HepG2 (cell line): Measurements from ENCODE around the gene ACSL3.

Experiments used
- POLR2A ChIP-seq, 2 experiments: IDR thresholded peaks; 2 replicates each; pipeline ENCODE4 v1.6.1; 2011; ENCODE audit warnings: low read depth in 2 of 2, low read length in 2 of 2, mild to moderate bottlenecking in 1 of 2, moderate library complexity in 1 of 2; ENCODE audit not compliant: insufficient read depth in 1 of 2
- SMARCC2 ChIP-seq: fragments of 450-650 bp; IDR thresholded peaks from 2 replicates; pipeline ENCODE4 v1.6.1; 2017; ENCODE audit warnings: antibody characterized with exemption, mild to moderate bottlenecking
- TF ChIP-seq, protein P1 (sequence below): sonication (generic); formaldehyde crosslinking; IDR thresholded peaks from 2 replicates; pipeline ENCODE4 v1.4.0; 2020; ENCODE audit warnings: missing genetic modification reagents, borderline replicate concordance
- TF ChIP-seq, protein P2 (sequence below): sonication (generic); formaldehyde crosslinking; IDR thresholded peaks from 2 replicates; pipeline ENCODE4 v1.4.0; 2020; ENCODE audit warnings: missing genetic modification reagents
- TF ChIP-seq, protein P3 (sequence below): IDR thresholded peaks from 2 replicates; pipeline ENCODE4 v1.6.1; 2012; ENCODE audit warnings: inconsistent platforms
- TF ChIP-seq, protein P4 (sequence below): sonication (generic); formaldehyde crosslinking; IDR thresholded peaks from 2 replicates; pipeline ENCODE4 v1.4.0; 2020; ENCODE audit warnings: missing genetic modification reagents

DNA sequence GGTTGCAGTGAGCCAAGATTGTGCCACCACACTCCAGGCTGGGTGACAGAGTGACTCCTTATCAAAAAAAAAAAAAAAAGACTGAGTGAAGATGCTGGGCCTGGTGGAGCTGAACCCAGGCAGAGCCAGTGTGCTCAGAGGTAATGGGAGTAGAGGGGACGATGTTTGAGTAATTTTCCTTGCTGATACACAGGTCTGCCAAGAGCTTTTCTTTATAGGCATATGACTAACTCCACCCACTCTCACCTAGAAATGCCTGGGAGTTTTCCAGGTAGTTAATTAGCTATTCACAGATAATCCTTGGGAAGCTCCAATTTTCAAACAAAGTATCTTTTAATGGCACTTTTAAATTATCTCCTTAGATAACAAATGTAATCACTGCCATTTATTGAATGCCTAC lies 33.4 kb upstream of the ACSL3 start:
- TF ChIP-seq, protein P1, sequence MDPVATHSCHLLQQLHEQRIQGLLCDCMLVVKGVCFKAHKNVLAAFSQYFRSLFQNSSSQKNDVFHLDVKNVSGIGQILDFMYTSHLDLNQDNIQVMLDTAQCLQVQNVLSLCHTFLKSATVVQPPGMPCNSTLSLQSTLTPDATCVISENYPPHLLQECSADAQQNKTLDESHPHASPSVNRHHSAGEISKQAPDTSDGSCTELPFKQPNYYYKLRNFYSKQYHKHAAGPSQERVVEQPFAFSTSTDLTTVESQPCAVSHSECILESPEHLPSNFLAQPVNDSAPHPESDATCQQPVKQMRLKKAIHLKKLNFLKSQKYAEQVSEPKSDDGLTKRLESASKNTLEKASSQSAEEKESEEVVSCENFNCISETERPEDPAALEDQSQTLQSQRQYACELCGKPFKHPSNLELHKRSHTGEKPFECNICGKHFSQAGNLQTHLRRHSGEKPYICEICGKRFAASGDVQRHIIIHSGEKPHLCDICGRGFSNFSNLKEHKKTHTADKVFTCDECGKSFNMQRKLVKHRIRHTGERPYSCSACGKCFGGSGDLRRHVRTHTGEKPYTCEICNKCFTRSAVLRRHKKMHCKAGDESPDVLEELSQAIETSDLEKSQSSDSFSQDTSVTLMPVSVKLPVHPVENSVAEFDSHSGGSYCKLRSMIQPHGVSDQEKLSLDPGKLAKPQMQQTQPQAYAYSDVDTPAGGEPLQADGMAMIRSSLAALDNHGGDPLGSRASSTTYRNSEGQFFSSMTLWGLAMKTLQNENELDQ = no peak
- TF ChIP-seq, protein P2, sequence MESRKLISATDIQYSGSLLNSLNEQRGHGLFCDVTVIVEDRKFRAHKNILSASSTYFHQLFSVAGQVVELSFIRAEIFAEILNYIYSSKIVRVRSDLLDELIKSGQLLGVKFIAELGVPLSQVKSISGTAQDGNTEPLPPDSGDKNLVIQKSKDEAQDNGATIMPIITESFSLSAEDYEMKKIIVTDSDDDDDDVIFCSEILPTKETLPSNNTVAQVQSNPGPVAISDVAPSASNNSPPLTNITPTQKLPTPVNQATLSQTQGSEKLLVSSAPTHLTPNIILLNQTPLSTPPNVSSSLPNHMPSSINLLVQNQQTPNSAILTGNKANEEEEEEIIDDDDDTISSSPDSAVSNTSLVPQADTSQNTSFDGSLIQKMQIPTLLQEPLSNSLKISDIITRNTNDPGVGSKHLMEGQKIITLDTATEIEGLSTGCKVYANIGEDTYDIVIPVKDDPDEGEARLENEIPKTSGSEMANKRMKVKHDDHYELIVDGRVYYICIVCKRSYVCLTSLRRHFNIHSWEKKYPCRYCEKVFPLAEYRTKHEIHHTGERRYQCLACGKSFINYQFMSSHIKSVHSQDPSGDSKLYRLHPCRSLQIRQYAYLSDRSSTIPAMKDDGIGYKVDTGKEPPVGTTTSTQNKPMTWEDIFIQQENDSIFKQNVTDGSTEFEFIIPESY (CRISPR knock-in tag) = no peak
- TF ChIP-seq POLR2A (IDR thresholded peaks at IDR 0.05; ENCODE audit: insufficient read depth in 1 of 2, low read depth in 2 of 2, low read length in 2 of 2) = no peak
- no peak for TF ChIP-seq SMARCC2
- TF ChIP-seq, protein P3, sequence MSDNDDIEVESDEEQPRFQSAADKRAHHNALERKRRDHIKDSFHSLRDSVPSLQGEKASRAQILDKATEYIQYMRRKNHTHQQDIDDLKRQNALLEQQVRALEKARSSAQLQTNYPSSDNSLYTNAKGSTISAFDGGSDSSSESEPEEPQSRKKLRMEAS = no peak
- TF ChIP-seq, protein P4, sequence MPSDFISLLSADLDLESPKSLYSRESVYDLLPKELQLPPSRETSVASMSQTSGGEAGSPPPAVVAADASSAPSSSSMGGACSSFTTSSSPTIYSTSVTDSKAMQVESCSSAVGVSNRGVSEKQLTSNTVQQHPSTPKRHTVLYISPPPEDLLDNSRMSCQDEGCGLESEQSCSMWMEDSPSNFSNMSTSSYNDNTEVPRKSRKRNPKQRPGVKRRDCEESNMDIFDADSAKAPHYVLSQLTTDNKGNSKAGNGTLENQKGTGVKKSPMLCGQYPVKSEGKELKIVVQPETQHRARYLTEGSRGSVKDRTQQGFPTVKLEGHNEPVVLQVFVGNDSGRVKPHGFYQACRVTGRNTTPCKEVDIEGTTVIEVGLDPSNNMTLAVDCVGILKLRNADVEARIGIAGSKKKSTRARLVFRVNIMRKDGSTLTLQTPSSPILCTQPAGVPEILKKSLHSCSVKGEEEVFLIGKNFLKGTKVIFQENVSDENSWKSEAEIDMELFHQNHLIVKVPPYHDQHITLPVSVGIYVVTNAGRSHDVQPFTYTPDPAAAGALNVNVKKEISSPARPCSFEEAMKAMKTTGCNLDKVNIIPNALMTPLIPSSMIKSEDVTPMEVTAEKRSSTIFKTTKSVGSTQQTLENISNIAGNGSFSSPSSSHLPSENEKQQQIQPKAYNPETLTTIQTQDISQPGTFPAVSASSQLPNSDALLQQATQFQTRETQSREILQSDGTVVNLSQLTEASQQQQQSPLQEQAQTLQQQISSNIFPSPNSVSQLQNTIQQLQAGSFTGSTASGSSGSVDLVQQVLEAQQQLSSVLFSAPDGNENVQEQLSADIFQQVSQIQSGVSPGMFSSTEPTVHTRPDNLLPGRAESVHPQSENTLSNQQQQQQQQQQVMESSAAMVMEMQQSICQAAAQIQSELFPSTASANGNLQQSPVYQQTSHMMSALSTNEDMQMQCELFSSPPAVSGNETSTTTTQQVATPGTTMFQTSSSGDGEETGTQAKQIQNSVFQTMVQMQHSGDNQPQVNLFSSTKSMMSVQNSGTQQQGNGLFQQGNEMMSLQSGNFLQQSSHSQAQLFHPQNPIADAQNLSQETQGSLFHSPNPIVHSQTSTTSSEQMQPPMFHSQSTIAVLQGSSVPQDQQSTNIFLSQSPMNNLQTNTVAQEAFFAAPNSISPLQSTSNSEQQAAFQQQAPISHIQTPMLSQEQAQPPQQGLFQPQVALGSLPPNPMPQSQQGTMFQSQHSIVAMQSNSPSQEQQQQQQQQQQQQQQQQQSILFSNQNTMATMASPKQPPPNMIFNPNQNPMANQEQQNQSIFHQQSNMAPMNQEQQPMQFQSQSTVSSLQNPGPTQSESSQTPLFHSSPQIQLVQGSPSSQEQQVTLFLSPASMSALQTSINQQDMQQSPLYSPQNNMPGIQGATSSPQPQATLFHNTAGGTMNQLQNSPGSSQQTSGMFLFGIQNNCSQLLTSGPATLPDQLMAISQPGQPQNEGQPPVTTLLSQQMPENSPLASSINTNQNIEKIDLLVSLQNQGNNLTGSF = no peak
